GM12878 (cell line): ENCODE data around the gene STX19. TPM values are rescaled to one million over a fixed set of nuclear protein-coding genes. Genes with fewer than 3 reads are reported as not detected.

ENCODE experiments used
- ATAC-seq: fragments of 200-7000 bp; cut with Tn5 transposase; 3 replicates; pipeline ENCODE4 v1.9.1; 2020; ENCODE audit warnings: mild to moderate bottlenecking, moderate library complexity
- BruUV-seq: library from RNA; stranded (reverse); fragments of 400-500 nt; replicated peaks from 2 replicates; lab custom pipeline; 2021; lab: Mats Ljungman, UMichigan
- CTCF ChIA-PET: fragments of 300-600 bp; sonication (Branson Sonifier 250); formaldehyde crosslinking; extraction: SDS; loops from one replicate; lab custom pipeline; 2021; ENCODE audit warnings: inconsistent platforms; lab: Yijun Ruan, JAX
- POLR2A ChIA-PET: fragments of 350-600 bp; formaldehyde crosslinking; extraction: SDS; loops from one replicate; lab custom pipeline; 2021; ENCODE audit warnings: inconsistent platforms; lab: Charles Lee
- RAD21 ChIA-PET: fragments of 300-600 bp; sonication (Branson Sonifier 250); formaldehyde crosslinking; loops from one replicate; lab custom pipeline; 2023; ENCODE audit warnings: antibody characterized with exemption; ENCODE audit not compliant: unreplicated experiment; lab: Charles Lee
- SMC1A ChIA-PET: fragments of 300-600 bp; sonication (Branson Sonifier 250); formaldehyde crosslinking; loops from one replicate; lab custom pipeline; 2023; ENCODE audit not compliant: unreplicated experiment, uncharacterized antibody; lab: Charles Lee
- DNase-seq: peaks from one replicate; pipeline ENCODE4 v3.0.0-alpha.2; 2011; ENCODE audit warnings: low read depth, low spot score
- FAIRE-seq: peaks from 3 replicates; lab custom pipeline; 2011; peaks lifted over from hg19 to GRCh38; lab: Jason Lieb, UNC
- H2AFZ ChIP-seq: 2 replicates; pipeline ENCODE4 v1.6.0; 2011; ENCODE audit warnings: low read depth, low read length, control low read depth; ENCODE audit not compliant: control insufficient read depth
- H3K27ac ChIP-seq: 2 replicates; pipeline ENCODE4 v1.5.1; 2011; ENCODE audit warnings: control low read depth; ENCODE audit not compliant: control insufficient read depth, insufficient read depth
- H3K27me3 ChIP-seq, 2 experiments: replicated peaks in 1 of 2; 2 replicates each; pipeline versions ENCODE4 v1.6.0 to v1.6.1; 2011; ENCODE audit warnings: low read length in 1 of 2; ENCODE audit not compliant: control insufficient read depth in 2 of 2, insufficient read depth in 2 of 2
- H3K36me3 ChIP-seq, 2 experiments: 2 replicates each; pipeline ENCODE4 v1.5.1; 2011; ENCODE audit warnings: low read length in 1 of 2; ENCODE audit not compliant: control insufficient read depth in 2 of 2, insufficient read depth in 2 of 2
- H3K4me1 ChIP-seq: 2 replicates; pipeline ENCODE4 v1.6.1; 2011; ENCODE audit warnings: mild to moderate bottlenecking, low read length, moderate library complexity, mixed read lengths; ENCODE audit not compliant: control insufficient read depth, insufficient read depth
- H3K4me2 ChIP-seq: 2 replicates; pipeline ENCODE4 v1.6.0; 2011; ENCODE audit warnings: control low read depth; ENCODE audit not compliant: control insufficient read depth, insufficient read depth
- H3K4me3 ChIP-seq: fragments of 200-600 bp; sonication (generic); 2 replicates; pipeline ENCODE4 v1.5.1; 2016
- H3K79me2 ChIP-seq: 2 replicates; pipeline ENCODE4 v1.6.0; 2011; ENCODE audit warnings: low read length; ENCODE audit not compliant: control insufficient read depth, insufficient read depth
- H3K9ac ChIP-seq: 2 replicates; pipeline ENCODE4 v1.8.0; 2011; ENCODE audit warnings: low read length, control low read depth, mixed read lengths; ENCODE audit not compliant: control insufficient read depth, insufficient read depth
- H3K9me3 ChIP-seq: replicated peaks from 3 replicates; pipeline ENCODE4 v1.5.1; 2011; ENCODE audit warnings: mild to moderate bottlenecking, low read length; ENCODE audit not compliant: control insufficient read depth, insufficient read depth
- H4K20me1 ChIP-seq: 2 replicates; pipeline ENCODE4 v1.6.0; 2011; ENCODE audit not compliant: control insufficient read depth, insufficient read depth
- BHLHE40 ChIP-seq, 2 experiments: fragments of 450-650 bp in 1 of 2; IDR thresholded peaks; 2 replicates each; pipeline ENCODE4 v1.6.1; 2011 to 2017; ENCODE audit warnings: low read depth in 2 of 2, borderline replicate concordance in 1 of 2, improper control_type of control experiment in 1 of 2, low read length in 1 of 2, mild to moderate bottlenecking in 1 of 2
- BMI1 ChIP-seq: fragments of 450-650 bp; IDR thresholded peaks from 2 replicates; pipeline ENCODE4 v1.6.1; 2016; ENCODE audit warnings: mild to moderate bottlenecking, moderate library complexity, borderline replicate concordance
- ESRRA ChIP-seq: IDR thresholded peaks from 2 replicates; pipeline ENCODE4 v1.6.1; 2012; ENCODE audit warnings: mild to moderate bottlenecking, low read length, improper control_type of control experiment
- HDAC2 ChIP-seq: fragments of 200-600 bp; sonication (generic); IDR thresholded peaks from 2 replicates; pipeline ENCODE4 v1.6.1; 2017
- MEF2B ChIP-seq: fragments of 450-650 bp; IDR thresholded peaks from 2 replicates; pipeline ENCODE4 v1.6.1; 2018; ENCODE audit warnings: mild to moderate bottlenecking, moderate library complexity; ENCODE audit not compliant: partially characterized antibody, poor library complexity, severe bottlenecking
- NR2F1 ChIP-seq: fragments of 450-650 bp; conservative IDR thresholded peaks from 2 replicates; pipeline ENCODE4 v1.6.1; 2017; ENCODE audit warnings: mild to moderate bottlenecking
- POLR2A ChIP-seq: IDR thresholded peaks from 2 replicates; pipeline ENCODE4 v1.6.1; 2011; ENCODE audit warnings: low read depth, mild to moderate bottlenecking, low read length
- POU2F2 ChIP-seq: IDR thresholded peaks from 3 replicates; pipeline ENCODE4 v1.6.1; 2011; ENCODE audit warnings: low read depth, mild to moderate bottlenecking, low read length, borderline replicate concordance
- SP1 ChIP-seq: IDR thresholded peaks from one replicate; pipeline ENCODE4 v1.6.1; 2011; ENCODE audit warnings: low read depth, low read length
- USF1 ChIP-seq: IDR thresholded peaks from 2 replicates; pipeline ENCODE4 v1.6.1; 2011; ENCODE audit warnings: borderline replicate concordance, low read depth, mild to moderate bottlenecking, moderate library complexity, mixed read lengths, low read length; ENCODE audit not compliant: insufficient read depth; ENCODE audit errors: extremely low read length
- ZNF384 ChIP-seq: IDR thresholded peaks from 2 replicates; pipeline ENCODE4 v1.6.1; 2012; ENCODE audit warnings: low read depth, mild to moderate bottlenecking, low read length, improper control_type of control experiment, borderline replicate concordance
- WGBS: methylation state at CpG from one replicate; pipeline ENCODE4 v1.1.6; 2016; ENCODE audit warnings: low lambda C conversion rate; ENCODE audit not compliant: insufficient replicate concordance, insufficient coverage; ENCODE audit errors: missing lambda C conversion rate; 5-methylcytosine and 5-hydroxymethylcytosine counted together
- in situ Hi-C: fragments of 300-500 bp; cut with MboI; formaldehyde crosslinking; loops from 9 replicates; pipeline ENCODE4 v1.14.3; 2018; ENCODE audit warnings: mixed read lengths
- intact Hi-C: fragments of 100-400 bp; cut with micrococcal nuclease; formaldehyde crosslinking; loops from one replicate; pipeline ENCODE4 v1.14.2; 2022; ENCODE audit not compliant: unreplicated experiment
- polyA plus RNA-seq, 11 experiments: library from polyadenylated mRNA; depleted of rRNA in 4 of 11; unstranded in 6 of 11; stranded (reverse) in 5 of 11; fragments of >200 nt; fragmentation: Nextera tagmentation in 4 of 11; fragmentation: Illumina TruSeq in 1 of 11; extraction: Ambion mirVana in 4 of 11; extraction: Trizol in 1 of 11; gene quantifications; 1 replicate in 1 of 11; 2 replicates in 10 of 11; pipeline versions ENCODE4 v1.2.1 to v1.2.3, GENCODE V29; 2011 to 2016; ENCODE audit warnings: inconsistent platforms in 2 of 11, missing spikeins in 2 of 11, low read depth in 1 of 11
- total RNA-seq, 4 experiments: library from RNA; depleted of rRNA in 3 of 4; stranded (reverse); fragments of >200 nt in 3 of 4; fragmentation: Illumina TruSeq in 1 of 4; extraction: Trizol in 1 of 4; gene quantifications; 2 replicates each; pipeline versions ENCODE4 v1.2.1 to v1.2.3, GENCODE V29; 2013 to 2021

The STX19 gene
- total and polyA plus RNA-seq, 10 of the 15 experiments (the other 5 are each of a cell fraction or from before 2014, with no cell fraction given): 0.10 to 0.14 (median 0.11) TPM; not detected in 7

- in situ Hi-C loops: loop anchor here (5.0 kb wide), 1 partner anchor 59 kb away; no protein-coding TSS in a partner anchor
- no peak for FAIRE-seq
Measured at GRCh38 chr3:94065819-94066480, 37.6 kb upstream of the STX19 start.

More at GRCh38 chr3:94065819-94066480, 37.6 kb upstream of the STX19 start:
- ChIA-PET POLR2A (interaction anchor here (0.9 kb wide), 1 partner anchor 63 kb away, joined by 3 read pairs; no protein-coding TSS in a partner anchor), SMC1A (interaction anchor here (1.0 to 1.6 kb wide), 6 partner anchors 13 to 63 kb away, joined by 3 to 7 read pairs (median 4); no protein-coding TSS in a partner anchor), RAD21 (interaction anchor here (0.8 to 1.4 kb wide), 6 partner anchors 28 to 63 kb away, joined by 3 to 9 read pairs (median 4); no protein-coding TSS in a partner anchor), CTCF (interaction anchor here (0.6 to 11.1 kb wide), 8 partner anchors 15 to 227 kb away, joined by 3 to 164 read pairs (median 4); partner anchors contain the start of gene STX19)
- Histone ChIP-seq H3K36me3 (peaks cover 0 to 19% of the 10 kb centered on the region in 2 experiments; a peak in 2 of 4 replicates), H3K4me3 (no peak overlapping the region), H3K27ac (no peak overlapping the region), H3K79me2 (peaks cover 60% of the 10 kb centered on the region), H3K4me2 (peak overlapping the region; percentile 72), H3K4me1 (peaks cover 15% of the 10 kb centered on the region), H3K9me3 (peaks cover 14% of the 10 kb centered on the region; the same call in 2 of the 3 replicates), H2AFZ (no peak overlapping the region), H3K9ac (no peak overlapping the region; the same call in 1 of the 2 replicates), H3K27me3 (no peaks in the 10 kb centered on the region), H4K20me1 (no peaks in the 10 kb centered on the region)
- intact Hi-C loops: loop anchor here (1.0 kb wide), 1 partner anchor 62 kb away; no protein-coding TSS in a partner anchor
- TF ChIP-seq HDAC2: no peak
- TF ChIP-seq SP1: no peak
- TF ChIP-seq POLR2A: no peak
- TF ChIP-seq BHLHE40 (IDR thresholded peaks at IDR 0.05; ENCODE audit: borderline replicate concordance in 1 of 2, low read depth in 2 of 2, low read length in 1 of 2): 0 out of 4 replicates have a peak, but pooled peaks of 1 of the 2 experiments have one; percentile 10
- peak; percentile 18; the same call in 1 of the 2 replicates for TF ChIP-seq ZNF384
- 0 out of 2 replicates have a peak, but pooled peaks have one; percentile 40 for TF ChIP-seq NR2F1
- no peak for TF ChIP-seq BMI1
- TF ChIP-seq USF1: no peak
- TF ChIP-seq ESRRA: no peak
- TF ChIP-seq POU2F2: peak; percentile 36; the same call in 1 of the 3 replicates
- TF ChIP-seq MEF2B: no peak
- DNase-seq: no peak
- BruUV-seq: no TSS peak
- ATAC-seq: no peak
- 62% methylated on average over 1 of the region's 1 CpG for WGBS
